ENCODE results near the gene TOM1L2.
A peak's percentile ranks its signal among the peaks of the same experiment; 100 is the strongest.

TOM1L2 gene

DNA sequence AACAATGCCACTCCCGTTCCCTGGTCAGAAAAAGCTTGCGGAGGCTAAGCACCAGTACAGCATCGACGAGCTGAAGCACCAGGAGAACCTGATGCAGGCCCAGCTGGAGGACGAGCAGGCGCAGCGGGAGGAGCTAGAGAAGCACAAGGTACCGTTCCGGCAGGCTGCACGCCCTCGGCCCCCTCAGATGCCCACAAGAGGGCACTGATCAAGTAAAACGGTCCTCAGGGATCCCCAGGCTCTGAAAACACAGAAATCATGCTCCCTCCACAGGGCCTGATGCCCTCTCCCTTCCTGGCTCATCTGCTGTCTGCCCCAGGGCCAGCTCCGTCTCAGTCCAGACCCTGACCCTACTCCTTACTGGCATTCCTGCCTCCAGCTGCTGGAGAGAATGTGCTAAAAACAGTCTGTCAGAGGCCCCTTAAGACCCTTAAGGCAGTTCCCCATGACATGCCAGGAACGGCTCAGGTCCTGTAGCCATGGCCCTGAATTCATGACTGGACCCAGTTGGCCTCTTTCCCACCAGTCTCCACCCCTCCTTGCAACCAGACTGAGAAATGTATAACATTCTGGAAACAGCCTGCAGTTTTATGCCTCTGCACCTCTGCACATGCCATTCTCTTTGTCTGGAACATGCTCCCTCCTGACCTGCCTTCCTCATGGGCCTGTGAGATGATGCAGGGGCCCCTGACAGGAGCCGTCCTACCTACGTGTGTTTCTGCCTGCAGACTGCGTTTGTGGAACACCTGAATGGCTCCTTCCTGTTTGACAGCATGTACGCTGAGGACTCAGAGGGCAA, 22.3 kb upstream of the TOM1L2 start:
- Histone ChIP-seq H3K23ac (ENCODE audit: low read length) (no peak overlapping the region), H3K27ac (ENCODE audit: low read depth, low read length) (no peak overlapping the region), H3K27me3 (ENCODE audit: insufficient read depth, low read length, poor library complexity) (no peaks in the 10 kb centered on the region), H3K9ac (ENCODE audit: low read length) (no peak overlapping the region), H3K56ac (ENCODE audit: low read length) (no peak overlapping the region), H3K4me2 (ENCODE audit: low read length) (no peak overlapping the region), H2BK120ac (ENCODE audit: low read depth, low read length) (no peak overlapping the region), H2AK5ac (ENCODE audit: low read length) (no peak overlapping the region), H3K18ac (ENCODE audit: low read length) (no peak overlapping the region), H3K36me3 (ENCODE audit: control insufficient read depth, insufficient read depth, low read length) (no peaks in the 10 kb centered on the region), H4K8ac (ENCODE audit: low read depth, low read length) (no peak overlapping the region), H4K5ac (ENCODE audit: low read length) (no peak overlapping the region), H3K4me3 (ENCODE audit: low read length) (no peak overlapping the region), H3K79me2 (ENCODE audit: control insufficient read depth, insufficient read depth, low read length) (no peaks in the 10 kb centered on the region), H2BK5ac (ENCODE audit: low read length) (no peak overlapping the region), H2BK15ac (replicated peaks; ENCODE audit: low read depth) (no peak overlapping the region), H3K79me1 (ENCODE audit: low read length) (no peaks in the 10 kb centered on the region), H3K4me1 (ENCODE audit: control insufficient read depth, low read depth, low read length) (no peaks in the 10 kb centered on the region), H3K4ac (ENCODE audit: low read depth, low read length) (no peak overlapping the region)
- no CpG with 5 or more reads among the region's 18 CpGs for WGBS (ENCODE audit: extremely low coverage, insufficient coverage, low lambda C conversion rate)
- DNase-seq, result peak; percentile 84

DNA sequence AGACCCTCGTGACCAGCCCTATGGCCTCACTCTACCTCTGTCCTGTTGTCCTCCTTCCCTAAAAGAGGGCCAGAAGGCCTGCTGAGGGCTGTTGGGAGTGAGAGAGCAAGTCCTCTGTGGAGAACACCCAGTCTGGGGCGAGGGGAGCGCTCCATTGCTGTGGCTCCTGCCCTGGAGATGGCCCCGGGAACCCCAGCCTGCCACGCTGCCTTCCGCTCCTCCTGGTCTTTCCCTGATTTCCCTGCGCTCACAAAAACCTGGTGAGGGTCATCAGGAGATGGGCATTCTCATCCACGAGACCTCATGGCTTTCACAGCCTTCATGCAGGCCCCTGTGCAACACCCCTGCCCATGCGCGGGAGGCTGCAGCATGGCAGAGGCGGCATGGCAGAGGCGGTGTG, 21.7 kb upstream of the TOM1L2 start:
- WGBS (ENCODE audit: extremely low coverage, insufficient coverage, low lambda C conversion rate), result no CpG with 5 or more reads among the region's 12 CpGs
- Histone ChIP-seq H3K79me1 (ENCODE audit: low read length) (no peaks in the 10 kb centered on the region), H3K4ac (ENCODE audit: low read depth, low read length) (no peak overlapping the region), H3K4me1 (ENCODE audit: control insufficient read depth, low read depth, low read length) (no peaks in the 10 kb centered on the region), H4K5ac (ENCODE audit: low read length) (no peak overlapping the region), H3K4me2 (ENCODE audit: low read length) (no peak overlapping the region), H4K8ac (ENCODE audit: low read depth, low read length) (no peak overlapping the region), H3K4me3 (ENCODE audit: low read length) (no peak overlapping the region), H2BK15ac (replicated peaks; ENCODE audit: low read depth) (no peak overlapping the region), H2BK120ac (ENCODE audit: low read depth, low read length) (no peak overlapping the region), H3K79me2 (ENCODE audit: control insufficient read depth, insufficient read depth, low read length) (no peaks in the 10 kb centered on the region), H3K36me3 (ENCODE audit: control insufficient read depth, insufficient read depth, low read length) (no peaks in the 10 kb centered on the region), H3K23ac (ENCODE audit: low read length) (no peak overlapping the region), H3K9ac (ENCODE audit: low read length) (no peak overlapping the region), H3K56ac (ENCODE audit: low read length) (no peak overlapping the region), H3K27me3 (ENCODE audit: insufficient read depth, low read length, poor library complexity) (no peaks in the 10 kb centered on the region), H2BK5ac (ENCODE audit: low read length) (no peak overlapping the region), H3K27ac (ENCODE audit: low read depth, low read length) (no peak overlapping the region), H2AK5ac (ENCODE audit: low read length) (no peak overlapping the region), H3K18ac (ENCODE audit: low read length) (no peak overlapping the region)
- no peak for DNase-seq

DNA sequence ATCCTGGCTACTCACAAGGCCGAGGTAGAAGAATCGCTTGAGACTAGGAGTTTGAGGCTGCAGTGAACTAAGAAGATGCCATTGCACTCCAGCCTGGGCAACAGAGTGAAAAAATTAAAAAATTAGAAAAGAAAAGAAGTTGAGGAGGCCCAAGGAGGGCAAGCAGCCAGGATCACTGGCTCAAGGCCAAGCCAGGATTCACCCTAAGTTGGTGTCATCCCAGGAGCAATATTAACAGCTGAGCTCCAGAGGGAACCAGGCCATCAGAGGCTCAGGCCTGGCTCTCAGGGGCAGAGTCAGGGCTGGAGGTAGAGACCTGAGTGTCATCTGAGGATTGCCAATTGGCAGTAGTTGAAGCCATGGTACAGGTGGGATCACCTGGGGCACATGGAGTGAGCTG, 21.2 kb upstream of the TOM1L2 start:
- Histone ChIP-seq H4K8ac (ENCODE audit: low read depth, low read length) (no peak overlapping the region), H3K18ac (ENCODE audit: low read length) (no peak overlapping the region), H2BK15ac (replicated peaks; ENCODE audit: low read depth) (no peak overlapping the region), H3K79me1 (ENCODE audit: low read length) (no peaks in the 10 kb centered on the region), H3K9ac (ENCODE audit: low read length) (no peak overlapping the region), H3K79me2 (ENCODE audit: control insufficient read depth, insufficient read depth, low read length) (no peaks in the 10 kb centered on the region), H3K4me1 (ENCODE audit: control insufficient read depth, low read depth, low read length) (no peaks in the 10 kb centered on the region), H2BK120ac (ENCODE audit: low read depth, low read length) (no peak overlapping the region), H4K5ac (ENCODE audit: low read length) (no peak overlapping the region), H3K56ac (ENCODE audit: low read length) (no peak overlapping the region), H3K36me3 (ENCODE audit: control insufficient read depth, insufficient read depth, low read length) (no peaks in the 10 kb centered on the region), H3K27ac (ENCODE audit: low read depth, low read length) (no peak overlapping the region), H3K4me3 (ENCODE audit: low read length) (no peak overlapping the region), H2BK5ac (ENCODE audit: low read length) (no peak overlapping the region), H3K27me3 (ENCODE audit: insufficient read depth, low read length, poor library complexity) (no peaks in the 10 kb centered on the region), H3K23ac (ENCODE audit: low read length) (no peak overlapping the region), H3K4me2 (ENCODE audit: low read length) (no peak overlapping the region), H3K4ac (ENCODE audit: low read depth, low read length) (no peak overlapping the region), H2AK5ac (ENCODE audit: low read length) (no peak overlapping the region)
- no peak for DNase-seq
- WGBS (ENCODE audit: extremely low coverage, insufficient coverage, low lambda C conversion rate), result no CpG with 5 or more reads among the region's 2 CpGs

DNA sequence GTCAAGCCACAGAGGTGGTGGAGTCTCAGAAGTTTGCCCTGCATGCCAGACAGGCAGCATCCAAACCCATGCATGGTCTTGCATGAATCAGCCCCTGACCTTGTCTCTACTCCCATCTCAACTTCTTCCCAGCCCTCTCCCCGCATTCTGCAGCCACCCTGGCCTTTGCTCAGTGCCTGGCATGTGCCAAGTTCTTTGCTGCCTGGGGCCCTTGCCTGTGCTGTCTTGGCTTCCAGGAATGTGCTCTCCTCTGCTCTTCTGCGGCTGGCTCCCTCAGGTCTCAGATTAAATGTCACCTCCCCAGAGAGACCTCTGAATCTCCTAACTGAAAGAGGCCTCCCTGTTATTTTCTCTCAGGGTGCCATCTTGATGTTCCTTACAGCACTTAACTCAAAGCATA, 18.1 kb upstream of the TOM1L2 start:
- Histone ChIP-seq H3K18ac (ENCODE audit: low read length) (no peak overlapping the region), H2BK15ac (replicated peaks; ENCODE audit: low read depth) (no peak overlapping the region), H3K4me2 (ENCODE audit: low read length) (no peak overlapping the region), H2AK5ac (ENCODE audit: low read length) (no peak overlapping the region), H2BK5ac (ENCODE audit: low read length) (no peak overlapping the region), H3K36me3 (ENCODE audit: control insufficient read depth, insufficient read depth, low read length) (no peaks in the 10 kb centered on the region), H3K79me2 (ENCODE audit: control insufficient read depth, insufficient read depth, low read length) (no peaks in the 10 kb centered on the region), H2BK120ac (ENCODE audit: low read depth, low read length) (no peak overlapping the region), H3K27me3 (ENCODE audit: insufficient read depth, low read length, poor library complexity) (no peaks in the 10 kb centered on the region), H3K79me1 (ENCODE audit: low read length) (no peaks in the 10 kb centered on the region), H3K9ac (ENCODE audit: low read length) (no peak overlapping the region), H3K27ac (ENCODE audit: low read depth, low read length) (no peak overlapping the region), H4K5ac (ENCODE audit: low read length) (no peak overlapping the region), H4K8ac (ENCODE audit: low read depth, low read length) (no peak overlapping the region), H3K23ac (ENCODE audit: low read length) (no peak overlapping the region), H3K4me3 (ENCODE audit: low read length) (no peak overlapping the region), H3K56ac (ENCODE audit: low read length) (no peak overlapping the region), H3K4ac (ENCODE audit: low read depth, low read length) (no peak overlapping the region), H3K4me1 (ENCODE audit: control insufficient read depth, low read depth, low read length) (no peaks in the 10 kb centered on the region)
- no CpG with 5 or more reads among the region's 2 CpGs for WGBS (ENCODE audit: extremely low coverage, insufficient coverage, low lambda C conversion rate)
- no peak for DNase-seq

DNA sequence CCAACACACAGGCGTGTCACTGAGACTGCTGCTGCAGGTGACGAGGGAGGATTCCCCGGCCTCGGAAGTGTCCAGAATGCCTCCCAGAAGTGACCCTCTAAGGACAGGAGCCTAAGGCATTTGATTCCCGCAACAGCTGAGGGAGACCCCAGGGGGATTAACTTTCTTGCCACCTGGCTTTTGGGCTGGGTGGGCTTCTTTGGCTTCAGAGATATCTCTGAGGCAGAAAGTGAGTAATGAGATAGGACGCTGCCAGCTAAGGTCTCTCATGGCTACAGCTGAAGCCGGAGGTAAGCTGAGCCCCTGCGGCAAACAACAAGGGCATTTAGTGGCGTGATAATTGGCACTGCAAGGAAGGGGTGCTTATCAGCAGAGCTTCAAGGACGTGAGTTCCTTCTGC, 17.4 kb upstream of the TOM1L2 start:
- no CpG with 5 or more reads among the region's 10 CpGs for WGBS (ENCODE audit: extremely low coverage, insufficient coverage, low lambda C conversion rate)
- Histone ChIP-seq H3K27me3 (ENCODE audit: insufficient read depth, low read length, poor library complexity) (no peaks in the 10 kb centered on the region), H3K56ac (ENCODE audit: low read length) (no peak overlapping the region), H2BK5ac (ENCODE audit: low read length) (no peak overlapping the region), H2BK120ac (ENCODE audit: low read depth, low read length) (no peak overlapping the region), H2BK15ac (replicated peaks; ENCODE audit: low read depth) (no peak overlapping the region), H3K9ac (ENCODE audit: low read length) (no peak overlapping the region), H3K79me2 (ENCODE audit: control insufficient read depth, insufficient read depth, low read length) (no peaks in the 10 kb centered on the region), H3K23ac (ENCODE audit: low read length) (no peak overlapping the region), H3K4me3 (ENCODE audit: low read length) (no peak overlapping the region), H4K8ac (ENCODE audit: low read depth, low read length) (no peak overlapping the region), H3K18ac (ENCODE audit: low read length) (no peak overlapping the region), H3K4me2 (ENCODE audit: low read length) (no peak overlapping the region), H2AK5ac (ENCODE audit: low read length) (no peak overlapping the region), H3K36me3 (ENCODE audit: control insufficient read depth, insufficient read depth, low read length) (no peaks in the 10 kb centered on the region), H3K79me1 (ENCODE audit: low read length) (no peaks in the 10 kb centered on the region), H3K27ac (ENCODE audit: low read depth, low read length) (no peak overlapping the region), H3K4me1 (ENCODE audit: control insufficient read depth, low read depth, low read length) (no peaks in the 10 kb centered on the region), H4K5ac (ENCODE audit: low read length) (no peak overlapping the region), H3K4ac (ENCODE audit: low read depth, low read length) (no peak overlapping the region)
- DNase-seq, result no peak

DNA sequence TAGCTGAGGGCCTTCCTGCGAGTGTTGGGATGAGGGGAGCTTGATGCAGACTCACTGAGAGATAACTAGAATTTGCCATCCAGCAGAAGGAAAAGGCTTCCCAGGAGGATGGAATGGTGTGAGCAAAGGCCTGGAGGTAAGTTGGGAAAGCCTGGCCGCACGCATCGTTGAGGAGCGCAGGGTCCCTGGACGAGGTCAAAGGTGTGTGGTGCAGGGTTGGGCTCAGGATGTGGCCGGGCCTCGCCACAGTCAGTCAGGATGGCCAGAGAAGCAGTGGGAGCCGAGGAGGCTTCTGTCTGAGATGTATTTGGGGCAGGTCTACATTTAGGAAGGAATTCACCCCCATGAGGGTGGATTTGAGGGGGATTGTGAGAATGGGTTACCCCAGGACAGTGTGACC, 16.9 kb upstream of the TOM1L2 start:
- Histone ChIP-seq H3K4me3 (ENCODE audit: low read length) (no peak overlapping the region), H3K9ac (ENCODE audit: low read length) (no peak overlapping the region), H3K4ac (ENCODE audit: low read depth, low read length) (no peak overlapping the region), H4K8ac (ENCODE audit: low read depth, low read length) (no peak overlapping the region), H3K4me1 (ENCODE audit: control insufficient read depth, low read depth, low read length) (no peaks in the 10 kb centered on the region), H2BK15ac (replicated peaks; ENCODE audit: low read depth) (no peak overlapping the region), H3K27me3 (ENCODE audit: insufficient read depth, low read length, poor library complexity) (no peaks in the 10 kb centered on the region), H2BK5ac (ENCODE audit: low read length) (no peak overlapping the region), H3K23ac (ENCODE audit: low read length) (no peak overlapping the region), H3K56ac (ENCODE audit: low read length) (no peak overlapping the region), H3K79me1 (ENCODE audit: low read length) (no peaks in the 10 kb centered on the region), H2AK5ac (ENCODE audit: low read length) (no peak overlapping the region), H3K36me3 (ENCODE audit: control insufficient read depth, insufficient read depth, low read length) (no peaks in the 10 kb centered on the region), H3K27ac (ENCODE audit: low read depth, low read length) (no peak overlapping the region), H2BK120ac (ENCODE audit: low read depth, low read length) (no peak overlapping the region), H3K18ac (ENCODE audit: low read length) (no peak overlapping the region), H4K5ac (ENCODE audit: low read length) (no peak overlapping the region), H3K79me2 (ENCODE audit: control insufficient read depth, insufficient read depth, low read length) (no peaks in the 10 kb centered on the region), H3K4me2 (ENCODE audit: low read length) (no peak overlapping the region)
- no CpG with 5 or more reads among the region's 9 CpGs for WGBS (ENCODE audit: extremely low coverage, insufficient coverage, low lambda C conversion rate)
- DNase-seq, result no peak
